ENCODE measurements around the gene DDO.

DNA sequence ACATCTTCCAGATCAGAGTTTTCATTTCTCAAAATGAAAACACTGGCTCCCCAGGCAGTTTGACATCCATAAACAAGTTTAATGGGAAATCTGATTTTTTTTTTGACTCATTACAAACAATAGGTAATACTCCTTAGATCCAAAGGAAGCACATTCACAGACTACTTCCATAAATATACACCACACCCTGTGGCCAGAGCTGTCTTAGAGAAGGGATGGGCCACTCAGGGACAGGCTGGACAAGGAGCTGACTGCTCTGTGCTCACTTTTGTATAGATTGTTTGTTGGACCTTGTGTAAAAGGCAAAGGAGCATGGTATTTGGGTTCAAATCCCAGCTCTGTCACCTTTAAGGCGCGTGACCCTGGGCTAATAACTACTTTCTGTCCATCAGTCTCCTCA is 12.8 kb upstream of the DDO start:
- TF ChIP-seq, protein P1, sequence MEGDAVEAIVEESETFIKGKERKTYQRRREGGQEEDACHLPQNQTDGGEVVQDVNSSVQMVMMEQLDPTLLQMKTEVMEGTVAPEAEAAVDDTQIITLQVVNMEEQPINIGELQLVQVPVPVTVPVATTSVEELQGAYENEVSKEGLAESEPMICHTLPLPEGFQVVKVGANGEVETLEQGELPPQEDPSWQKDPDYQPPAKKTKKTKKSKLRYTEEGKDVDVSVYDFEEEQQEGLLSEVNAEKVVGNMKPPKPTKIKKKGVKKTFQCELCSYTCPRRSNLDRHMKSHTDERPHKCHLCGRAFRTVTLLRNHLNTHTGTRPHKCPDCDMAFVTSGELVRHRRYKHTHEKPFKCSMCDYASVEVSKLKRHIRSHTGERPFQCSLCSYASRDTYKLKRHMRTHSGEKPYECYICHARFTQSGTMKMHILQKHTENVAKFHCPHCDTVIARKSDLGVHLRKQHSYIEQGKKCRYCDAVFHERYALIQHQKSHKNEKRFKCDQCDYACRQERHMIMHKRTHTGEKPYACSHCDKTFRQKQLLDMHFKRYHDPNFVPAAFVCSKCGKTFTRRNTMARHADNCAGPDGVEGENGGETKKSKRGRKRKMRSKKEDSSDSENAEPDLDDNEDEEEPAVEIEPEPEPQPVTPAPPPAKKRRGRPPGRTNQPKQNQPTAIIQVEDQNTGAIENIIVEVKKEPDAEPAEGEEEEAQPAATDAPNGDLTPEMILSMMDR (IDR thresholded peaks at IDR 0.05): no peak
- TF ChIP-seq POLR2A (IDR thresholded peaks at IDR 0.05): no peak
